Trophoblast cell (in vitro differentiated cells and primary cell): ENCODE results near the gene EEF1AKMT3.

Experiments used
- DNase-seq, 2 donors: peaks; one replicate each; pipeline ENCODE4 v3.0.0-alpha.2; 2016
- H2AFZ ChIP-seq: 2 replicates; pipeline ENCODE4 v1.6.1; 2013; ENCODE audit warnings: low read length, moderate library complexity, mild to moderate bottlenecking; ENCODE audit not compliant: insufficient read depth, poor library complexity
- H2AK5ac ChIP-seq: 2 replicates; pipeline ENCODE4 v1.6.1; 2013; ENCODE audit warnings: mild to moderate bottlenecking, low read length
- H2BK120ac ChIP-seq: 2 replicates; pipeline ENCODE4 v1.6.1; 2013; ENCODE audit warnings: low read length, mild to moderate bottlenecking, moderate library complexity; ENCODE audit not compliant: insufficient read depth, poor library complexity
- H2BK12ac ChIP-seq: 2 replicates; pipeline ENCODE4 v1.6.1; 2013; ENCODE audit warnings: mild to moderate bottlenecking, low read length, moderate library complexity
- H2BK5ac ChIP-seq: 2 replicates; pipeline ENCODE4 v1.6.1; 2013; ENCODE audit warnings: low read length, low read depth, moderate library complexity, mild to moderate bottlenecking; ENCODE audit not compliant: poor library complexity
- H3K14ac ChIP-seq: 2 replicates; pipeline ENCODE4 v1.6.1; 2013; ENCODE audit warnings: mild to moderate bottlenecking, low read length
- H3K18ac ChIP-seq: 2 replicates; pipeline ENCODE4 v1.6.1; 2013; ENCODE audit warnings: mild to moderate bottlenecking, low read length
- H3K23ac ChIP-seq: 2 replicates; pipeline ENCODE4 v1.6.1; 2013; ENCODE audit warnings: low read length
- H3K27ac ChIP-seq: 2 replicates; pipeline ENCODE4 v1.5.1; 2013; ENCODE audit warnings: low read depth, mild to moderate bottlenecking, inconsistent platforms, low read length, moderate library complexity
- H3K27me3 ChIP-seq: 2 replicates; pipeline ENCODE4 v1.6.1; 2013; ENCODE audit warnings: inconsistent platforms, mild to moderate bottlenecking, low read length, moderate library complexity; ENCODE audit not compliant: insufficient read depth
- H3K36me3 ChIP-seq, 2 experiments: 1 replicate in 1 of 2; 2 replicates in 1 of 2; pipeline ENCODE4 v1.6.1; 2013; ENCODE audit warnings: low read length in 2 of 2, mild to moderate bottlenecking in 2 of 2, moderate library complexity in 1 of 2; ENCODE audit not compliant: insufficient read depth in 2 of 2, control insufficient read depth in 1 of 2
- H3K4ac ChIP-seq: 2 replicates; pipeline ENCODE4 v1.6.1; 2013; ENCODE audit warnings: low read depth, mild to moderate bottlenecking, low read length, moderate library complexity
- H3K4me1 ChIP-seq, 2 experiments: 1 replicate in 1 of 2; 2 replicates in 1 of 2; pipeline ENCODE4 v1.6.1; 2013; ENCODE audit warnings: low read length in 2 of 2, mild to moderate bottlenecking in 2 of 2, moderate library complexity in 1 of 2; ENCODE audit not compliant: insufficient read depth in 2 of 2, control insufficient read depth in 1 of 2
- H3K4me2 ChIP-seq: 2 replicates; pipeline ENCODE4 v1.6.1; 2013; ENCODE audit warnings: inconsistent platforms, mild to moderate bottlenecking, low read length, moderate library complexity
- H3K4me3 ChIP-seq: 2 replicates; pipeline ENCODE4 v1.5.1; 2013; ENCODE audit warnings: mild to moderate bottlenecking, low read depth, low read length, inconsistent platforms
- H3K79me1 ChIP-seq: one replicate; pipeline ENCODE4 v1.6.1; 2013; ENCODE audit warnings: low read length
- H3K79me2 ChIP-seq: 2 replicates; pipeline ENCODE4 v1.6.1; 2013; ENCODE audit warnings: low read length, mild to moderate bottlenecking; ENCODE audit not compliant: control insufficient read depth, insufficient read depth, poor library complexity
- H3K9ac ChIP-seq: 2 replicates; pipeline ENCODE4 v1.6.1; 2013; ENCODE audit warnings: mild to moderate bottlenecking, low read length
- H3K9me3 ChIP-seq: 2 replicates; pipeline ENCODE4 v1.6.1; 2013; ENCODE audit warnings: low read depth, mild to moderate bottlenecking, control low read depth, inconsistent platforms, low read length; ENCODE audit not compliant: insufficient read depth
- H4K12ac ChIP-seq: 2 replicates; pipeline ENCODE4 v1.6.1; 2013; ENCODE audit warnings: low read depth, mild to moderate bottlenecking, low read length, moderate library complexity
- H4K8ac ChIP-seq: 2 replicates; pipeline ENCODE4 v1.6.1; 2013; ENCODE audit warnings: low read depth, mild to moderate bottlenecking, low read length, moderate library complexity
- H4K91ac ChIP-seq: one replicate; pipeline ENCODE4 v1.6.1; 2013; ENCODE audit warnings: low read depth, mild to moderate bottlenecking, low read length, moderate library complexity
- WGBS: extraction: QIAGEN DNeasy Blood & Tissue Kit; methylation state at CpG from one replicate; pipeline ENCODE4 v1.1.7; 2013; ENCODE audit warnings: missing lambda C conversion rate; ENCODE audit not compliant: insufficient read length, insufficient coverage; ENCODE audit errors: extremely low coverage; 5-methylcytosine and 5-hydroxymethylcytosine counted together

Gene EEF1AKMT3

GRCh38 chr12:57744194-57744776, 28.1 kb upstream of the EEF1AKMT3 start:
- Histone ChIP-seq H3K9ac (no peak overlapping the region), H3K23ac (no peak overlapping the region), H3K27ac (no peak overlapping the region), H3K18ac (no peak overlapping the region), H2BK12ac (no peak overlapping the region), H3K36me3 (peaks cover 12 to 19% of the 10 kb centered on the region in 2 experiments), H3K4ac (no peak overlapping the region), H3K4me1 (no peaks in the 10 kb centered on the region), H3K27me3 (peaks cover 26% of the 10 kb centered on the region), H4K91ac (no peak overlapping the region), H3K79me1 (peaks cover 3% of the 10 kb centered on the region), H2AK5ac (no peak overlapping the region), H2BK120ac (no peak overlapping the region), H2AFZ (no peak overlapping the region), H3K4me2 (peak overlapping the region; percentile 91), H4K12ac (peak overlapping the region; percentile 20), H3K4me3 (peak overlapping the region; percentile 26), H4K8ac (peak overlapping the region; percentile 25), H3K14ac (no peak overlapping the region), H2BK5ac (no peak overlapping the region), H3K79me2 (no peaks in the 10 kb centered on the region), H3K9me3 (peaks cover 4% of the 10 kb centered on the region)
- no CpG with 5 or more reads among the region's 21 CpGs for WGBS
- peak; percentile 53 to 79 for DNase-seq

- DNase-seq: peak; percentile 97 to 98
- H3K23ac ChIP-seq: no peak within 1 kb of the TSS
- peak within 1 kb of the TSS; percentile 91 for H3K4me2 ChIP-seq
- H3K4ac ChIP-seq: no peak within 1 kb of the TSS
- H3K27me3 ChIP-seq: peaks cover 20% of the 10 kb centered on the region
- H3K9me3 ChIP-seq: peaks cover 4% of the 10 kb centered on the region
- H2BK12ac ChIP-seq: no peak within 1 kb of the TSS
- peak within 1 kb of the TSS; percentile 78 for H3K4me3 ChIP-seq
- no peaks in the 10 kb centered on the region for H3K4me1 ChIP-seq
- peak within 1 kb of the TSS; percentile 44 for H3K27ac ChIP-seq
- peaks cover 3% of the 10 kb centered on the region for H3K79me1 ChIP-seq
- peak within 1 kb of the TSS; percentile 91 for H4K12ac ChIP-seq
- peak within 1 kb of the TSS; percentile 59 for H2AK5ac ChIP-seq
- H3K14ac ChIP-seq: peak within 1 kb of the TSS; percentile 86
- H3K9ac ChIP-seq: peak within 1 kb of the TSS; percentile 82
- WGBS: no CpG with 5 or more reads among the region's 29 CpGs
- peaks cover 12 to 20% of the 10 kb centered on the region in 2 experiments for H3K36me3 ChIP-seq
- peak within 1 kb of the TSS; percentile 67 for H2AFZ ChIP-seq
- peak within 1 kb of the TSS; percentile 88 for H4K91ac ChIP-seq
- H2BK120ac ChIP-seq: peak within 1 kb of the TSS; percentile 48
- peak within 1 kb of the TSS; percentile 79 for H3K18ac ChIP-seq
- peak within 1 kb of the TSS; percentile 97 for H4K8ac ChIP-seq
- no peaks in the 10 kb centered on the region for H3K79me2 ChIP-seq
- H2BK5ac ChIP-seq: peak within 1 kb of the TSS; percentile 54
Measured at GRCh38 chr12:57744777-57745484, 27.5 kb upstream of the EEF1AKMT3 start, which contains the start of gene TSPAN31. TSS of gene TSPAN31 (plus strand) at chr12:57745039. CDS start at chr12:57745155, 116 bp downstream.

- Histone ChIP-seq H3K79me2 (no peaks in the 10 kb centered on the region), H3K4ac (no peak overlapping the region), H3K4me3 (peak overlapping the region; percentile 78), H3K36me3 (peaks cover 15 to 24% of the 10 kb centered on the region in 2 experiments), H3K23ac (no peak overlapping the region), H4K8ac (peak overlapping the region; percentile 97), H3K79me1 (peaks cover 3% of the 10 kb centered on the region), H2BK5ac (no peak overlapping the region), H3K18ac (no peak overlapping the region), H3K14ac (peak overlapping the region; percentile 3), H3K27me3 (peaks cover 14% of the 10 kb centered on the region), H3K4me1 (no peaks in the 10 kb centered on the region), H3K27ac (no peak overlapping the region), H4K91ac (no peak overlapping the region), H2BK12ac (no peak overlapping the region), H2BK120ac (no peak overlapping the region), H3K9me3 (peaks cover 4% of the 10 kb centered on the region), H2AFZ (no peak overlapping the region), H2AK5ac (no peak overlapping the region), H3K4me2 (peak overlapping the region; percentile 91), H4K12ac (peak overlapping the region; percentile 28), H3K9ac (no peak overlapping the region)
- WGBS: no CpG with 5 or more reads among the region's 8 CpGs
- DNase-seq: no peak
Measured at GRCh38 chr12:57745485-57745881, 26.9 kb upstream of the EEF1AKMT3 start.

- no CpG with 5 or more reads among the region's 3 CpGs for WGBS
- H2AFZ ChIP-seq: no peak overlapping the region
- H3K27ac ChIP-seq: no peak overlapping the region
- H3K4me2 ChIP-seq: no peak overlapping the region
- H3K4ac ChIP-seq: no peak overlapping the region
- peaks cover under 1 to 3% of the 10 kb centered on the region in 2 experiments for H3K4me1 ChIP-seq
- no peak overlapping the region for H2AK5ac ChIP-seq
- H4K12ac ChIP-seq: no peak overlapping the region
- peaks cover 10% of the 10 kb centered on the region for H3K27me3 ChIP-seq
- no peak overlapping the region for H3K23ac ChIP-seq
- no peak overlapping the region for H4K8ac ChIP-seq
- no peak overlapping the region for H3K14ac ChIP-seq
- H2BK120ac ChIP-seq: no peak overlapping the region
- H3K9me3 ChIP-seq: peaks cover 2% of the 10 kb centered on the region
- no peak overlapping the region for H4K91ac ChIP-seq
- no peak overlapping the region for H3K4me3 ChIP-seq
- no peak overlapping the region for H3K18ac ChIP-seq
- H3K79me1 ChIP-seq: peaks cover 3% of the 10 kb centered on the region
- no peak overlapping the region for H3K9ac ChIP-seq
- no peak for DNase-seq
- H2BK5ac ChIP-seq: no peak overlapping the region
- no peak overlapping the region for H2BK12ac ChIP-seq
- H3K36me3 ChIP-seq: peaks cover 18 to 29% of the 10 kb centered on the region in 2 experiments
- H3K79me2 ChIP-seq: no peaks in the 10 kb centered on the region
Measured at GRCh38 chr12:57746025-57746424, 26.4 kb upstream of the EEF1AKMT3 start.
